ENCODE measurements around the gene HIBADH. TPM values are rescaled to one million over a fixed set of nuclear protein-coding genes. Genes with fewer than 3 reads are reported as not detected.

HIBADH gene
- total and polyA plus RNA-seq, 10 of the 15 experiments (the other 5 are each of a cell fraction or from before 2014, with no cell fraction given), result 8.7 to 36.1 (median 18.6) TPM

GRCh38 chr7:27478556-27478955 lies 184.1 kb downstream of the HIBADH start (continued):
- no peak for TF ChIP-seq ZBTB4 (CRISPR knock-in tag; IDR thresholded peaks at IDR 0.05)
- TF ChIP-seq HSF1 (IDR thresholded peaks at IDR 0.05; ENCODE audit: low read depth, low read length), result no peak

- intact Hi-C loops (cut with micrococcal nuclease; ENCODE audit: unreplicated experiment) (no loop called here), in situ Hi-C loops (cut with MboI) (no loop called here)
- FAIRE-seq (no peak), DNase-seq (ENCODE audit: low read depth, low spot score) (no peak), ATAC-seq (no peak)
- H3K9ac ChIP-seq (ENCODE audit: control insufficient read depth, insufficient read depth, low read length), result no peak overlapping the region
- CTCF ChIA-PET, result interaction anchor here (0.6 to 1.0 kb wide), 2 partner anchors 9 to 358 kb away, joined by 3 read pairs; no protein-coding TSS in a partner anchor
- H3K9me3 ChIP-seq (replicated peaks; ENCODE audit: control insufficient read depth, insufficient read depth, low read length), result no peaks in the 10 kb centered on the region
- H3K27ac ChIP-seq (ENCODE audit: control insufficient read depth, insufficient read depth), result no peak overlapping the region
- no peak overlapping the region for H2AFZ ChIP-seq (ENCODE audit: control insufficient read depth, low read depth, low read length)
- POLR2A ChIA-PET, result no interaction called here
- H3K4me3 ChIP-seq, result no peak overlapping the region
- H3K4me2 ChIP-seq (ENCODE audit: control insufficient read depth, insufficient read depth), result no peak overlapping the region
- H4K20me1 ChIP-seq (ENCODE audit: control insufficient read depth, insufficient read depth), result no peaks in the 10 kb centered on the region
- SMC1A ChIA-PET (ENCODE audit: uncharacterized antibody, unreplicated experiment), result no interaction called here
- no peaks in the 10 kb centered on the region for H3K27me3 ChIP-seq (replicated peaks in 1 of 2; ENCODE audit: control insufficient read depth in 2 of 2, insufficient read depth in 2 of 2, low read length in 1 of 2)
- H3K36me3 ChIP-seq (ENCODE audit: control insufficient read depth in 2 of 2, insufficient read depth in 2 of 2, low read length in 1 of 2), result no peaks in the 10 kb centered on the region
- H3K79me2 ChIP-seq (ENCODE audit: control insufficient read depth, insufficient read depth, low read length), result no peaks in the 10 kb centered on the region
- WGBS (ENCODE audit: insufficient coverage, insufficient replicate concordance, low lambda C conversion rate, missing lambda C conversion rate), result 12% methylated on average over 1 of the region's 1 CpG
- no peaks in the 10 kb centered on the region for H3K4me1 ChIP-seq (ENCODE audit: control insufficient read depth, insufficient read depth, low read length)
- no TSS peak for BruUV-seq (replicated peaks)
- RAD21 ChIA-PET (ENCODE audit: unreplicated experiment), result no interaction called here
- TF ChIP-seq NFIC (IDR thresholded peaks at IDR 0.05; ENCODE audit: low read depth, low read length), result no peak
- no peak for TF ChIP-seq MLLT1 (IDR thresholded peaks at IDR 0.05)
- TF ChIP-seq ESRRA (IDR thresholded peaks at IDR 0.05; ENCODE audit: low read length), result no peak
- TF ChIP-seq CHD2 (IDR thresholded peaks at IDR 0.05; ENCODE audit: borderline replicate concordance, low read depth, low read length), result no peak
- no peak for TF ChIP-seq HDAC2 (IDR thresholded peaks at IDR 0.05)
- TF ChIP-seq FOS (IDR thresholded peaks at IDR 0.05; ENCODE audit: borderline replicate concordance, extremely low read depth, insufficient read length), result no peak
- no peak for TF ChIP-seq USF1 (IDR thresholded peaks at IDR 0.05; ENCODE audit: borderline replicate concordance, extremely low read length, insufficient read depth, low read depth, low read length)
- TF ChIP-seq ZNF274 (IDR thresholded peaks at IDR 0.05; ENCODE audit: insufficient read depth, insufficient read length), result no peak
- no peak for TF ChIP-seq PRDM15 (CRISPR knock-in tag; IDR thresholded peaks at IDR 0.05)
Observed at GRCh38 chr7:27478084-27478483, 184.6 kb downstream of the HIBADH start.
